Measurements from ENCODE around the gene GALNT18.

GALNT18 gene

DNA sequence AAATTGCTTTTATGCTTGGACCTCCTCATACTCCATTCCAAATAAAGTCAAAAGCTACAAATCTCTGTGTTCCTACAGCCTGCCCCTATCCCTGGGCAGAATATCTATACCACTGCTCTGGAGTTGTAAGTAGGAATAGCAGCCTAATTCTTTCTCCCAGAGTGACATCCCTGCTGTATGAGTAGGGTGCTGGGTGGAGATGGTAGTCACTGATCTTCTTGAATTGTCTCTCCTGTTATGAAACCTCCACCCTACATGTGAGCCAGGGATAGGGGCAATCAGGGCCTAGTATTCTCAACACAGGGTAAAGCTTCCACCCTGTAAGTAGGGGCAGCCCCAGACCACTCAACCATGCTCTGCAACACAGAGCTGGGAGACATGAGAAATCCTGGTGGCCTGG lies 19.8 kb downstream of the GALNT18 start:
- Histone ChIP-seq H3K4me2 (no peak overlapping the region), H3K79me2 (ENCODE audit: insufficient read depth, low read depth) (peaks cover 4% of the 10 kb centered on the region; the same call in 1 of the 2 replicates), H3K9ac (no peak overlapping the region), H2AFZ (ENCODE audit: low read depth) (no peak overlapping the region), H3K27ac (no peak overlapping the region), H3K4me1 (ENCODE audit: low read depth, poor library complexity, severe bottlenecking) (peaks cover 11% of the 10 kb centered on the region), H3K36me3 (ENCODE audit: insufficient read depth) (no peaks in the 10 kb centered on the region), H3K27me3 (ENCODE audit: insufficient read depth, low read depth) (no peaks in the 10 kb centered on the region), H4K20me1 (ENCODE audit: insufficient read depth) (no peaks in the 10 kb centered on the region), H3K4me3 (IDR thresholded peaks at IDR 0.05; ENCODE audit: insufficient read depth, low read depth, low read length) (no peak overlapping the region)
- TF ChIP-seq CTCF (conservative IDR thresholded peaks at IDR 0.05; ENCODE audit: low read depth, low read length), result no peak

- Histone ChIP-seq H3K79me2 (ENCODE audit: insufficient read depth, low read depth) (peaks cover 3% of the 10 kb centered on the region; the same call in 1 of the 2 replicates), H3K9ac (no peak overlapping the region), H3K4me1 (ENCODE audit: low read depth, poor library complexity, severe bottlenecking) (peaks cover 5% of the 10 kb centered on the region), H3K27ac (no peak overlapping the region), H2AFZ (ENCODE audit: low read depth) (no peak overlapping the region), H3K36me3 (ENCODE audit: insufficient read depth) (no peaks in the 10 kb centered on the region), H3K27me3 (ENCODE audit: insufficient read depth, low read depth) (no peaks in the 10 kb centered on the region), H3K4me2 (no peak overlapping the region), H4K20me1 (ENCODE audit: insufficient read depth) (no peaks in the 10 kb centered on the region), H3K4me3 (IDR thresholded peaks at IDR 0.05; ENCODE audit: insufficient read depth, low read depth, low read length) (no peak overlapping the region)
- TF ChIP-seq CTCF (conservative IDR thresholded peaks at IDR 0.05; ENCODE audit: low read depth, low read length), result no peak
Observed at GRCh38 chr11:11600288-11600687, 21.5 kb downstream of the GALNT18 start.

DNA sequence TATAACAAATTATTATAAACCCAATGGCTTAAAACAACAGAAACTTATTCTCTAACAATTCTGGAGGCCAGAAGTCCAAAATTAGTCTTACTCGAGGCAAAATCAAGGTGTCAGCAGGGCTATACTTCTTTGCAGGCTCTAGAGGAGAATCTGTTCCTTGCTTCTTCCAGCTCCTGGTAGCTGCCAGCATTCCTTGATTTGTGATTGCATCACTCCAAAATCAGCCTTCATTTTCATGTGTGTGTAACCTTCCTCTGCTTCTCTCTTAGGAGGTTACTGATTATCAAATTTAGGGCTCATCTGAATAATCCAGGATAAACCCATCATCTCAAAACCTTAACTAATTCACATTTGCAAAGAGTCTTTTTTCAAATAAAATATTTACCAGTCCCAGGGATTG lies 23.6 kb downstream of the GALNT18 start:
- H3K27me3 ChIP-seq (ENCODE audit: insufficient read depth, low read depth), result no peaks in the 10 kb centered on the region
- no peak overlapping the region for H3K4me2 ChIP-seq
- no peaks in the 10 kb centered on the region; the same call in 1 of the 2 replicates for H3K79me2 ChIP-seq (ENCODE audit: insufficient read depth, low read depth)
- no peak overlapping the region for H3K9ac ChIP-seq
- no peak overlapping the region for H3K27ac ChIP-seq
- no peaks in the 10 kb centered on the region for H3K4me1 ChIP-seq (ENCODE audit: low read depth, poor library complexity, severe bottlenecking)
- H4K20me1 ChIP-seq (ENCODE audit: insufficient read depth), result no peaks in the 10 kb centered on the region
- no peak for TF ChIP-seq CTCF (conservative IDR thresholded peaks at IDR 0.05; ENCODE audit: low read depth, low read length)
- no peaks in the 10 kb centered on the region for H3K36me3 ChIP-seq (ENCODE audit: insufficient read depth)
- H3K4me3 ChIP-seq (IDR thresholded peaks at IDR 0.05; ENCODE audit: insufficient read depth, low read depth, low read length), result no peak overlapping the region
- H2AFZ ChIP-seq (ENCODE audit: low read depth), result no peak overlapping the region

- H3K9ac ChIP-seq, result no peak overlapping the region
- H3K4me1 ChIP-seq (ENCODE audit: low read depth, poor library complexity, severe bottlenecking), result peaks cover 15% of the 10 kb centered on the region
- no peaks in the 10 kb centered on the region for H3K79me2 ChIP-seq (ENCODE audit: insufficient read depth, low read depth)
- no peak overlapping the region for H3K4me2 ChIP-seq
- H3K36me3 ChIP-seq (ENCODE audit: insufficient read depth), result no peaks in the 10 kb centered on the region
- H4K20me1 ChIP-seq (ENCODE audit: insufficient read depth), result no peaks in the 10 kb centered on the region
- no peak overlapping the region for H2AFZ ChIP-seq (ENCODE audit: low read depth)
- H3K27me3 ChIP-seq (ENCODE audit: insufficient read depth, low read depth), result no peaks in the 10 kb centered on the region
- no peak overlapping the region for H3K27ac ChIP-seq
- H3K4me3 ChIP-seq (IDR thresholded peaks at IDR 0.05; ENCODE audit: insufficient read depth, low read depth, low read length), result no peak overlapping the region
- TF ChIP-seq CTCF (conservative IDR thresholded peaks at IDR 0.05; ENCODE audit: low read depth, low read length), result no peak
Observed at GRCh38 chr11:11594162-11594561, 27.6 kb downstream of the GALNT18 start.

All from KMS-11 (cell line).